HepG2 (cell line): Measurements from ENCODE around the gene PLCB4. TPM values are rescaled to one million over a fixed set of nuclear protein-coding genes. Genes with fewer than 3 reads are reported as not detected.

Source experiments
- ATAC-seq: fragments of 200-7000 bp; cut with Tn5 transposase; 3 replicates; pipeline ENCODE4 v1.9.1; 2020; ENCODE audit warnings: mild to moderate bottlenecking, moderate library complexity
- BruUV-seq: library from RNA; stranded (reverse); fragments of 400-500 nt; replicated peaks from 2 replicates; lab custom pipeline; 2021; lab: Mats Ljungman, UMichigan
- CTCF ChIA-PET: fragments of 300-600 bp; formaldehyde crosslinking; extraction: SDS; loops from one replicate; lab custom pipeline; 2021; ENCODE audit warnings: low total read pairs, inconsistent platforms, low intra/inter-chr PET ratio; lab: Yijun Ruan, JAX
- POLR2A ChIA-PET: fragments of 350-600 bp; sonication (Branson Sonifier 250); formaldehyde crosslinking; loops from one replicate; lab custom pipeline; 2020; ENCODE audit warnings: antibody characterized with exemption, inconsistent platforms; lab: Yijun Ruan, JAX
- DNase-seq: peaks from one replicate; pipeline ENCODE4 v3.0.0-alpha.2; 2015; ENCODE audit warnings: low spot score
- FAIRE-seq: peaks from 3 replicates; lab custom pipeline; 2011; peaks lifted over from hg19 to GRCh38; lab: Jason Lieb, UNC
- H2AFZ ChIP-seq: one replicate; pipeline ENCODE4 v1.6.1; 2011; ENCODE audit warnings: low read length, inconsistent platforms
- H3K27ac ChIP-seq: fragments of 300-600 bp; 3 replicates; pipeline ENCODE4 v1.8.0; 2011; ENCODE audit warnings: mixed run types, mild to moderate bottlenecking, mixed read lengths, low read length, inconsistent platforms; ENCODE audit not compliant: insufficient read depth; ENCODE audit errors: extremely low read length
- H3K27me3 ChIP-seq, 2 experiments: fragments of 200-600 bp in 1 of 2; 2 replicates in 1 of 2; 3 replicates in 1 of 2; pipeline versions ENCODE4 v1.6.0 to v1.8.0; 2011; ENCODE audit warnings: low read length in 2 of 2, mild to moderate bottlenecking in 2 of 2, moderate library complexity in 2 of 2, inconsistent platforms in 1 of 2; ENCODE audit not compliant: insufficient read depth in 2 of 2, control insufficient read depth in 1 of 2
- H3K36me3 ChIP-seq, 2 experiments: fragments of 200-600 bp in 1 of 2; replicated peaks in 1 of 2; 2 replicates in 1 of 2; 3 replicates in 1 of 2; pipeline versions ENCODE4 v1.5.1 to v1.8.0; 2011; ENCODE audit warnings: low read length in 2 of 2, inconsistent platforms in 1 of 2; ENCODE audit not compliant: insufficient read depth in 2 of 2, control insufficient read depth in 1 of 2
- H3K4me1 ChIP-seq: 2 replicates; pipeline ENCODE4 v1.5.1; 2012; ENCODE audit warnings: low read length, inconsistent platforms; ENCODE audit not compliant: insufficient read depth
- H3K4me2 ChIP-seq: 2 replicates; pipeline ENCODE4 v1.6.0; 2011; ENCODE audit warnings: low read depth, low read length, inconsistent platforms
- H3K4me3 ChIP-seq, 3 experiments: fragments of 200-600 bp in 1 of 3; sonication (generic), shearing (Covaris generic) in 1 of 3; replicated peaks in 1 of 3; 2 replicates each; pipeline ENCODE4 v1.5.1; 2011 to 2016; ENCODE audit warnings: low read length in 3 of 3, inconsistent platforms in 2 of 3, low read depth in 2 of 3, mild to moderate bottlenecking in 2 of 3, control low read depth in 1 of 3, mixed read lengths in 1 of 3; ENCODE audit not compliant: insufficient read depth in 1 of 3
- H3K79me2 ChIP-seq: one replicate; pipeline ENCODE4 v1.6.1; 2011; ENCODE audit warnings: low read length, inconsistent platforms; ENCODE audit not compliant: insufficient read depth
- H3K9ac ChIP-seq: 2 replicates; pipeline ENCODE4 v1.6.0; 2011; ENCODE audit warnings: mild to moderate bottlenecking, low read depth, low read length, inconsistent platforms; ENCODE audit not compliant: insufficient read depth
- H3K9me3 ChIP-seq: 2 replicates; pipeline ENCODE4 v1.5.1; 2012; ENCODE audit warnings: mild to moderate bottlenecking, low read length
- H4K20me1 ChIP-seq: 2 replicates; pipeline ENCODE4 v1.6.0; 2011; ENCODE audit warnings: inconsistent platforms, mild to moderate bottlenecking, low read length, moderate library complexity; ENCODE audit not compliant: insufficient read depth
- ELF4 ChIP-seq: sonication (generic); formaldehyde crosslinking; IDR thresholded peaks from 2 replicates; pipeline ENCODE4 v1.5.0; 2020; ENCODE audit warnings: missing genetic modification reagents, mild to moderate bottlenecking, moderate library complexity, borderline replicate concordance
- FOXO4 ChIP-seq: sonication (generic); formaldehyde crosslinking; conservative IDR thresholded peaks from 2 replicates; pipeline ENCODE4 v1.8.1; 2023; ENCODE audit warnings: missing genetic modification reagents
- GMEB2 ChIP-seq: IDR thresholded peaks from 2 replicates; pipeline ENCODE4 v1.6.1; 2016; ENCODE audit warnings: missing biosample characterization, missing genetic modification reagents, low read depth
- HNRNPLL ChIP-seq: fragments of 200-400 bp; formaldehyde crosslinking; IDR thresholded peaks from 2 replicates; pipeline ENCODE4 v1.6.1; 2017; ENCODE audit warnings: mild to moderate bottlenecking, low read depth, low read length; ENCODE audit not compliant: poor library complexity, severe bottlenecking
- MAF1 ChIP-seq: sonication (generic); formaldehyde crosslinking; IDR thresholded peaks from 2 replicates; pipeline ENCODE4 v1.5.0; 2020; ENCODE audit warnings: missing genetic modification reagents, borderline replicate concordance
- PAF1 ChIP-seq: IDR thresholded peaks from 2 replicates; pipeline ENCODE4 v1.6.1; 2016; ENCODE audit warnings: missing genetic modification reagents, missing compliant biosample characterization
- TAF1 ChIP-seq: sonication (generic); formaldehyde crosslinking; IDR thresholded peaks from 2 replicates; pipeline ENCODE4 v1.4.0; 2020; ENCODE audit warnings: missing genetic modification reagents
- WIZ ChIP-seq: sonication (generic); formaldehyde crosslinking; IDR thresholded peaks from 2 replicates; pipeline ENCODE4 v1.5.1; 2020; ENCODE audit warnings: mild to moderate bottlenecking, missing genetic modification reagents
- ZC3H13 ChIP-seq: sonication (generic); formaldehyde crosslinking; IDR thresholded peaks from 2 replicates; pipeline ENCODE4 v1.8.1; 2023; ENCODE audit warnings: mild to moderate bottlenecking, missing genetic modification reagents, moderate library complexity
- ZNF331 ChIP-seq: sonication (generic); formaldehyde crosslinking; IDR thresholded peaks from 2 replicates; pipeline ENCODE4 v1.4.0; 2020; ENCODE audit warnings: missing genetic modification reagents
- ZNF510 ChIP-seq: sonication (generic); formaldehyde crosslinking; IDR thresholded peaks from 2 replicates; pipeline ENCODE4 v1.4.0; 2020; ENCODE audit warnings: low read depth, mild to moderate bottlenecking, missing genetic modification reagents
- ZNF512 ChIP-seq: sonication (generic); formaldehyde crosslinking; IDR thresholded peaks from 2 replicates; pipeline ENCODE4 v1.4.0; 2020; ENCODE audit warnings: mild to moderate bottlenecking, missing genetic modification reagents
- ZNF550 ChIP-seq: sonication (generic); formaldehyde crosslinking; IDR thresholded peaks from 2 replicates; pipeline ENCODE4 v1.4.0; 2020; ENCODE audit warnings: mild to moderate bottlenecking, missing genetic modification reagents, borderline replicate concordance
- ZNF761 ChIP-seq: sonication (generic); formaldehyde crosslinking; conservative IDR thresholded peaks from 2 replicates; pipeline ENCODE4 v1.4.0; 2020; ENCODE audit warnings: mild to moderate bottlenecking, missing genetic modification reagents
- ZNF883 ChIP-seq: sonication (generic); formaldehyde crosslinking; IDR thresholded peaks from 2 replicates; pipeline ENCODE4 v1.5.1; 2020; ENCODE audit warnings: mild to moderate bottlenecking, missing genetic modification reagents; ENCODE audit errors: not compliant biosample characterization
- WGBS: methylation state at CpG from one replicate; pipeline ENCODE4 v1.1.6; 2017; ENCODE audit warnings: low lambda C conversion rate; 5-methylcytosine and 5-hydroxymethylcytosine counted together
- in situ Hi-C: cut with HindIII; loops from 2 replicates; pipeline ENCODE4 v1.10.0; 2017; ENCODE audit warnings: low pct_unique_long_range_greater_than_20kb; ENCODE audit not compliant: extremely low pct_ligation_motif_present
- intact Hi-C: fragments of 100-400 bp; cut with micrococcal nuclease; formaldehyde crosslinking; loops from one replicate; pipeline ENCODE4 v1.10.0; 2022; ENCODE audit not compliant: unreplicated experiment
- polyA plus RNA-seq, 8 experiments: library from polyadenylated mRNA; depleted of rRNA in 3 of 8; stranded (reverse) in 7 of 8; unstranded in 1 of 8; fragments of >200 nt; fragmentation: Illumina TruSeq in 4 of 8; extraction: Trizol in 4 of 8; gene quantifications; 2 replicates each; pipeline versions ENCODE4 v1.2.1 to v1.2.3, GENCODE V29; 2011 to 2016; ENCODE audit warnings: low read depth in 4 of 8, missing spikeins in 1 of 8, mixed read lengths in 1 of 8; ENCODE audit not compliant: insufficient read depth in 1 of 8
- total RNA-seq, 5 experiments: library from RNA; depleted of rRNA; stranded (reverse); fragments of >200 nt; fragmentation: Illumina TruSeq; extraction: Trizol; gene quantifications; 2 replicates each; pipeline ENCODE4 v1.2.3, GENCODE V29; 2016; ENCODE audit warnings: low read depth in 1 of 5

Gene PLCB4
- total and polyA plus RNA-seq, 2 of the 13 experiments (the other 11 are each of a cell fraction or from before 2014, with no cell fraction given): 0.01 TPM; not detected in 1

- no peak overlapping the region for H3K4me2 ChIP-seq
- no peak for TF ChIP-seq MAF1 (CRISPR knock-in tag)
- H3K4me1 ChIP-seq: no peaks in the 10 kb centered on the region
- WGBS: 2% methylated on average over 1 of the region's 1 CpG
- ChIA-PET CTCF (no interaction called here), POLR2A (no interaction called here)
- no peak for ATAC-seq
- H2AFZ ChIP-seq: no peak overlapping the region
- no peaks in the 10 kb centered on the region for H3K9me3 ChIP-seq
- intact Hi-C loops: no loop called here
- BruUV-seq: no TSS peak
- no peaks in the 10 kb centered on the region for H4K20me1 ChIP-seq
- in situ Hi-C loops: no loop called here
- H3K79me2 ChIP-seq: no peaks in the 10 kb centered on the region
- no peak for FAIRE-seq
- DNase-seq: no peak
- no peak overlapping the region for H3K4me3 ChIP-seq
- H3K9ac ChIP-seq: no peak overlapping the region
- no peaks in the 10 kb centered on the region for H3K36me3 ChIP-seq
- peaks cover 0 to 1% of the 10 kb centered on the region in 2 experiments; a peak in 1 of 5 replicates for H3K27me3 ChIP-seq
- H3K27ac ChIP-seq: no peak overlapping the region
Observed at GRCh38 chr20:9395971-9396370, 327.1 kb downstream of the PLCB4 start.

DNA sequence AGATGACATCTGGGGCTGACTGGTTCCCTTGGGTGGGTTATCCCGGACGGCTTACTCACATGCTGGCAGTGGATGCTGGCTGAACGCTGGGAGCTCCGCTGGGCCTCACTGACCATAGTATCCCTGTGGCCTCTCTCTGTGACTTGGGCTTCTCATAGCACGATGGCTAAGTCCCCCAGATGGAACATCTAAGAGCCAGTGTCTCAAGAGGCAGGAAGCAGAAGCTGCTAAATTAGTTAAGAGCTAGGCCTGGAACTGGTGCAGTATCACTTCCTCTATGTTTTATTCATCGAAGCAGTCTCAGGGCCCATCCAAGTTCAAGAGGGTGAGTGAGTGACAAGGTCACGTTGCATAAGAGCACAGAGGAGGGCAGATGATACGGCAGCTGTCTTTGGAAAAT, 329.0 kb downstream of the PLCB4 start:
- no peak overlapping the region for H3K4me3 ChIP-seq
- POLR2A ChIA-PET: no interaction called here
- H3K27me3 ChIP-seq: peaks cover 0 to 1% of the 10 kb centered on the region in 2 experiments; a peak in 1 of 5 replicates
- in situ Hi-C loops: no loop called here
- H3K27ac ChIP-seq: no peak overlapping the region
- no peak for DNase-seq
- H3K9me3 ChIP-seq: no peaks in the 10 kb centered on the region
- H3K4me2 ChIP-seq: no peak overlapping the region
- ATAC-seq: no peak
- no peaks in the 10 kb centered on the region for H3K79me2 ChIP-seq
- CTCF ChIA-PET: no interaction called here
- no TSS peak for BruUV-seq
- no peak for FAIRE-seq
- no peaks in the 10 kb centered on the region for H3K4me1 ChIP-seq
- H4K20me1 ChIP-seq: no peaks in the 10 kb centered on the region
- no peak overlapping the region for H2AFZ ChIP-seq
- intact Hi-C loops: no loop called here
- no peaks in the 10 kb centered on the region for H3K36me3 ChIP-seq
- H3K9ac ChIP-seq: no peak overlapping the region
- WGBS: 19% methylated on average over 8 of the region's 8 CpGs
- TF ChIP-seq PAF1 (CRISPR knock-in tag) (no peak), HNRNPLL (no peak), ZNF883 (CRISPR knock-in tag) (no peak), ZC3H13 (no peak), ZNF331 (CRISPR knock-in tag) (no peak), ZNF512 (CRISPR knock-in tag) (no peak), ELF4 (CRISPR knock-in tag) (no peak), ZNF761 (no peak), ZNF550 (CRISPR knock-in tag) (no peak), WIZ (no peak), TAF1 (CRISPR knock-in tag) (no peak), ZNF510 (CRISPR knock-in tag) (no peak), FOXO4 (CRISPR knock-in tag) (no peak), GMEB2 (no peak)
